ENCODE data around the gene ROR2.

The ROR2 gene

GRCh38 chr9:91900055-91900796, 49.8 kb downstream of the ROR2 start:
- DNase-seq (ENCODE audit: low read depth): no peak

GRCh38 chr9:91899594-91899993, 50.4 kb downstream of the ROR2 start:
- no peak for DNase-seq (ENCODE audit: low read depth)

- no peak for DNase-seq (ENCODE audit: low read depth)
These were observed 50.8 kb downstream of the ROR2 start for GRCh38 chr9:91899219-91899563.

- no peak for DNase-seq (ENCODE audit: low read depth)
These were observed 51.4 kb downstream of the ROR2 start for GRCh38 chr9:91898451-91899218.

- DNase-seq (ENCODE audit: low read depth): no peak
These were observed 52.8 kb downstream of the ROR2 start for GRCh38 chr9:91897201-91897600.

- no peak for DNase-seq (ENCODE audit: low read depth)
These were observed 53.4 kb downstream of the ROR2 start for GRCh38 chr9:91896513-91897121.

- DNase-seq (ENCODE audit: low read depth): no peak
These were observed 53.9 kb downstream of the ROR2 start for GRCh38 chr9:91896097-91896496.

GRCh38 chr9:91894536-91894935, 55.5 kb downstream of the ROR2 start:
- DNase-seq (ENCODE audit: low read depth): no peak

- DNase-seq (ENCODE audit: low read depth): no peak
These were observed 56.0 kb downstream of the ROR2 start for GRCh38 chr9:91894023-91894422.

GRCh38 chr9:91891915-91892314, 58.1 kb downstream of the ROR2 start:
- no peak for DNase-seq (ENCODE audit: low read depth)

GRCh38 chr9:91890662-91891061, 59.4 kb downstream of the ROR2 start:
- DNase-seq (ENCODE audit: low read depth): no peak

- DNase-seq (ENCODE audit: low read depth): no peak
These were observed 60.7 kb downstream of the ROR2 start for GRCh38 chr9:91889161-91889911.

- DNase-seq (ENCODE audit: low read depth): no peak
These were observed 63.5 kb downstream of the ROR2 start for GRCh38 chr9:91886414-91887076.

- DNase-seq (ENCODE audit: low read depth): no peak
These were observed 64.1 kb downstream of the ROR2 start for GRCh38 chr9:91885746-91886413.

- no peak for DNase-seq (ENCODE audit: low read depth)
These were observed 65.0 kb downstream of the ROR2 start for GRCh38 chr9:91884696-91885687.

- no peak for DNase-seq (ENCODE audit: low read depth)
These were observed 65.9 kb downstream of the ROR2 start for GRCh38 chr9:91884153-91884552.

GRCh38 chr9:91883503-91883902, 66.5 kb downstream of the ROR2 start:
- DNase-seq (ENCODE audit: low read depth): no peak

GRCh38 chr9:91882627-91883026, 67.4 kb downstream of the ROR2 start:
- DNase-seq (ENCODE audit: low read depth): no peak

GRCh38 chr9:91880378-91880972, 69.6 kb downstream of the ROR2 start:
- no peak for DNase-seq (ENCODE audit: low read depth)

- DNase-seq (ENCODE audit: low read depth): no peak
These were observed 70.8 kb downstream of the ROR2 start for GRCh38 chr9:91879231-91879630.

Data from GM04504 (cell line).